ENCODE measurements around the gene SLC48A1. TPM values are rescaled to one million over a fixed set of nuclear protein-coding genes. Genes with fewer than 3 reads are reported as not detected.
A peak's percentile ranks its signal among the peaks of the same experiment; 100 is the strongest.

Gene SLC48A1
- total and polyA plus RNA-seq, 3 experiments from 2014 or later: 9.1 to 11.5 (median 10.9) TPM

DNA sequence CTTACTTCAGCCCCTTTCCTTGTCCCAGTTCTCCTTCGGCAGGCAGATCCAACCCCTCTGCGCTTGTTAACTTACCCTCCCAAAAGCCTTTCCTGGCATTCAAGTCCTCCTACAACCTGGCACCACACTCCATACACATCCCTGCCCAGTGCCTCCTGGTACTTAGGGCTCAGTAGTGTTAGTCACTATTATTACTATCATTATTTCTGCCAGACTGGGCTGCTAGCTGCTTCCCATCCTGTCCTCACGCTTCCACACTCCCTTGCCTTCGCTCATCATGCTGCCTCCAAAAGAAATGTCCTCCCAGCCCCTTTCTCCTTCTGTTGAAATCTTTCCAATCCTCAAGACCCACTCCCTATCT lies 48.3 kb downstream of the SLC48A1 start:
- no peak overlapping the region for H3K27ac ChIP-seq (ENCODE audit: low read depth, low read length)

DNA sequence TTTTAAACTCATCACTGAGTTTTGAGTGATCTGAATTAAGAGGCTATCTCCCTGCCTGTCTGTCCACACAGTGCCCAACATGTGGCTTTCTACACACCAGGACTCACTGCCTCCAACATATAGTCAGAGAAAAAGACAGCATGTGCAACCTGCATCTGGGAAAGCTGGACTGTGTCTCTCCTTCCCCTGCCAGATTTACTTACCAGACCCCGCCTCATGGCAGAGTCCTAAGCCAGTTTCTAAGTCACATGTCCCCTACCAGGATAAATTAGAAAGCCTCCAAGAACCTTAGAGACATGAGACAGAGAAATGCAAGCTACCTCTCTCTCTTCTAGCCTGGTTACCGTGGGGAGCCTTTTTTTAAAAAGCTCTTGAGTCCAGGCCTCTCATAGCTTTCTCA lies 49.4 kb downstream of the SLC48A1 start:
- Mint-ChIP-seq H3K4me1 (peaks cover 76 to 86% (median 85%) of the 10 kb centered on the region in 3 donors), H3K27me3 (peaks cover 0 to 1% of the 10 kb centered on the region in 2 donors), H3K4me3 (peak overlapping the region in 3 of 7 donors; percentile 15 to 91 (median 20)), H3K27ac (peak overlapping the region; percentile 22 to 99 (median 90)), H3K36me3 (peaks cover 0 to 11% (median 0%) of the 10 kb centered on the region in 3 donors), H3K9me3 (no peaks in the 10 kb centered on the region)
- no peaks in the 10 kb centered on the region for H3K27me3 ChIP-seq (ENCODE audit: insufficient read depth, low read length, poor library complexity, severe bottlenecking)
- ChIA-PET CTCF (interaction anchor here (1.5 to 24.2 kb wide), 3 partner anchors 9 to 14 kb away, joined by 6 to 452 read pairs (median 7); no protein-coding TSS in a partner anchor), POLR2A (interaction anchor here (0.8 to 1.3 kb wide), 3 partner anchors 9 to 14 kb away, joined by 3 read pairs; no protein-coding TSS in a partner anchor)
- H3K27ac ChIP-seq (ENCODE audit: low read depth, low read length): no peak overlapping the region
- peaks cover 81% of the 10 kb centered on the region for H3K4me1 ChIP-seq (ENCODE audit: insufficient read depth, low read length)
- no peaks in the 10 kb centered on the region for H3K9me3 ChIP-seq (ENCODE audit: low read length)
- no peak for DNase-seq
- no peaks in the 10 kb centered on the region for H3K36me3 ChIP-seq (ENCODE audit: insufficient read depth, low read length)
- H3K4me3 ChIP-seq (ENCODE audit: low read length): no peak overlapping the region

More for the DNA sequence above, 48.3 kb downstream of the SLC48A1 start:
- Mint-ChIP-seq H3K4me1 (peaks cover 77 to 88% (median 86%) of the 10 kb centered on the region in 3 donors), H3K27me3 (peaks cover 0 to 1% of the 10 kb centered on the region in 2 donors), H3K9me3 (no peaks in the 10 kb centered on the region), H3K27ac (peak overlapping the region in 7 of 8 donors; percentile 28 to 95 (median 79)), H3K4me3 (peak overlapping the region; percentile 51 to 93 (median 90)), H3K36me3 (peaks cover 0 to 11% (median 0%) of the 10 kb centered on the region in 3 donors)
- no peak for DNase-seq
- ChIA-PET CTCF (interaction anchor here (1.1 to 24.2 kb wide), 4 partner anchors 8 to 54 kb away, joined by 3 to 452 read pairs (median 22); no protein-coding TSS in a partner anchor), POLR2A (interaction anchor here (1.3 to 2.0 kb wide), 2 partner anchors 8 to 12 kb away, joined by 3 to 8 read pairs; no protein-coding TSS in a partner anchor)
- Histone ChIP-seq H3K36me3 (ENCODE audit: insufficient read depth, low read length) (no peaks in the 10 kb centered on the region), H3K4me1 (ENCODE audit: insufficient read depth, low read length) (peaks cover 81% of the 10 kb centered on the region), H3K27me3 (ENCODE audit: insufficient read depth, low read length, poor library complexity, severe bottlenecking) (no peaks in the 10 kb centered on the region), H3K9me3 (ENCODE audit: low read length) (no peaks in the 10 kb centered on the region), H3K4me3 (ENCODE audit: low read length) (no peak overlapping the region)

DNA sequence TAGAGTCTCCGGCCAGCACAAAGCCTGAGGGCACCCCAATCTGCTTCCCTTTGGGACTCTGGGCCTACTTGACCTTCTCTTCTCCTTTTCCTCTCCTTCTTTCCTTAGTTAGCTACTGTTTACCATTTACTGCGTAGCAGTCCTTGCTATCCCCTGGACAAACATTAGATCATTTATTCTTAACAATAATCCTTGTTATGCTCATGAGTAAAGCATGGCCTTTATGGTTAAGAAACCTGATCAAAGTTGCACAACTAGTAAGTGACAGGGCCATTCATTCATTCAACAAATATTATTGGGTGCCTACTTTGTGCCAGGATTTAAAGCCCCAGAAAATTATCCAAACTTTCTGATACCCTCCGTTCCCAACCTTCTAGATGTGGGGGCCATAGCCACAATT lies 49.8 kb downstream of the SLC48A1 start:
- no peaks in the 10 kb centered on the region for H3K27me3 ChIP-seq (ENCODE audit: insufficient read depth, low read length, poor library complexity, severe bottlenecking)
- DNase-seq: no peak
- no peak overlapping the region for H3K27ac ChIP-seq (ENCODE audit: low read depth, low read length)
- ChIA-PET POLR2A (interaction anchor here (0.8 kb wide), 1 partner anchor 9 kb away, joined by 3 read pairs; no protein-coding TSS in a partner anchor), CTCF (interaction anchor here (1.5 to 24.2 kb wide), 3 partner anchors 9 to 15 kb away, joined by 6 to 452 read pairs (median 7); no protein-coding TSS in a partner anchor)
- Mint-ChIP-seq H3K27ac (peak overlapping the region; percentile 61 to 99 (median 92)), H3K36me3 (peaks cover 0 to 11% (median 0%) of the 10 kb centered on the region in 3 donors), H3K4me1 (peaks cover 72 to 82% (median 81%) of the 10 kb centered on the region in 3 donors), H3K9me3 (no peaks in the 10 kb centered on the region), H3K4me3 (peak overlapping the region in 2 of 7 donors; percentile 2 to 26), H3K27me3 (peaks cover 0 to 1% of the 10 kb centered on the region in 2 donors)
- peaks cover 78% of the 10 kb centered on the region for H3K4me1 ChIP-seq (ENCODE audit: insufficient read depth, low read length)
- H3K36me3 ChIP-seq (ENCODE audit: insufficient read depth, low read length): no peaks in the 10 kb centered on the region
- no peaks in the 10 kb centered on the region for H3K9me3 ChIP-seq (ENCODE audit: low read length)
- H3K4me3 ChIP-seq (ENCODE audit: low read length): no peak overlapping the region

DNA sequence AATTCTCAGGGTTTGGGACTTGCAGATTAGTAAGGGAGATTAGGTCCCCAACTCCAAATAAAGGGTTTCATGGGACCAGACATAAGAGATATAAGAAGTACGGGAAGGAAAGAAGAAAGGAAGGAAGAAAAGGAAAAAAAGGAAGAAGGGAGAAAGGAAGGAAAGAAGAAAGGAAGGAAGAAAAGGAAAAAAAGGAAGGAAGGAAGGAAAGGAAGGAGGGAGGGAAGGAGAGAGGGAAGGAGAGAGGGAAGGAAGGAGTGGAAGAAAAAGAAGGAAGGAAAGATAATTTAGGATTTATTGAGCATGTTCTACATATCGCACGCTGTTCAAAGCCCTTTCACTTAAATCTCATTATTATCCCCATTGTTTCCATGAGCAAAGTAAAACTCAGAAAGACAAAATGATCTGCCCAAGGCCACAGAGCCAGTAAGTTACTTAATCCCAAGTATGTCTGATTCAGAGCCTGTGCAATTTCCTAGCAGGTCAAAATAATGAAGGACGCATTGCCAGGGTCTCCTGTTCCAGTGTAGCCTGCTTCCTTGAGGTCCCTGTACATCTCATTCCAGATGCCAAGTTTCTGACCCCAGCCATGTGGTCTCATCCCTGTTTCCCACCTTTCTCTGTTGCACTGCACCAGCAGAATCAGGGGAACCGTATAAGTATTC lies 50.5 kb downstream of the SLC48A1 start:
- H3K36me3 Mint-ChIP-seq: peaks cover 0 to 7% (median 0%) of the 10 kb centered on the region in 3 donors
- Histone ChIP-seq H3K27ac (ENCODE audit: low read depth, low read length) (no peak overlapping the region), H3K9me3 (ENCODE audit: low read length) (no peaks in the 10 kb centered on the region), H3K27me3 (ENCODE audit: insufficient read depth, low read length, poor library complexity, severe bottlenecking) (no peaks in the 10 kb centered on the region), H3K36me3 (ENCODE audit: insufficient read depth, low read length) (no peaks in the 10 kb centered on the region), H3K4me3 (ENCODE audit: low read length) (no peak overlapping the region), H3K4me1 (ENCODE audit: insufficient read depth, low read length) (peaks cover 78% of the 10 kb centered on the region)
- peak overlapping the region in 6 of 7 donors; percentile 26 to 82 (median 76) for H3K4me3 Mint-ChIP-seq
- DNase-seq: no peak
- H3K9me3 Mint-ChIP-seq: no peaks in the 10 kb centered on the region
- POLR2A ChIA-PET: interaction anchor here (0.8 to 1.1 kb wide), 3 partner anchors 8 to 16 kb away, joined by 3 to 4 read pairs (median 3); no protein-coding TSS in a partner anchor
- H3K27ac Mint-ChIP-seq: peak overlapping the region; percentile 89 to 99 (median 96)
- peaks cover 69 to 81% (median 81%) of the 10 kb centered on the region in 3 donors for H3K4me1 Mint-ChIP-seq
- CTCF ChIA-PET: interaction anchor here (24.2 kb wide), 1 partner anchor 11 kb away, joined by 452 read pairs; no protein-coding TSS in a partner anchor
- H3K27me3 Mint-ChIP-seq: peaks cover 0 to 1% of the 10 kb centered on the region in 2 donors

DNA sequence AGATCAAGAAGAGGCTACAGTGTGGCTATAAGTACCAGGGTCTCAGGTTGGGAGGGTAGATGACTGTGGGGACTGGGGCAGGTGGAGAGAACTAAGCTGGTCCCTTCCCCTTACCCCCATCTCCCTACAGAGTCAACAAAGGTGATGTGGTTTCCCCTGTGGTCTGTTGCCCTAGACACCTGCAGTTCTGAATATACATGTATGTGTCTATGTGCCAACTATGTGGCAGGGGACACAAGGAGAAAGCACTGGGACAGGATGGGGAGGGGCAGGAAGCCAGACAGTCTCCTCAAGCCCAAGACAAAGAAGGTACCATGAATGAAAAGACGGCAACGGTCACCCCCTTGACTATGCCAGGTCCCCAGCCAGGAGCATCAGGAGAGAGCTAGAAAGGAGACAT lies 51.2 kb downstream of the SLC48A1 start:
- H3K27ac ChIP-seq (ENCODE audit: low read depth, low read length): peak overlapping the region; percentile 39
- Mint-ChIP-seq H3K4me1 (peaks cover 71 to 82% (median 80%) of the 10 kb centered on the region in 3 donors), H3K36me3 (peaks cover 0 to 3% (median 0%) of the 10 kb centered on the region in 3 donors), H3K27me3 (peaks cover 0 to 1% of the 10 kb centered on the region in 2 donors), H3K27ac (peak overlapping the region; percentile 89 to 99 (median 96)), H3K9me3 (no peaks in the 10 kb centered on the region), H3K4me3 (peak overlapping the region; percentile 26 to 82 (median 77))
- ChIA-PET POLR2A (interaction anchor here (0.6 to 1.5 kb wide), 5 partner anchors 9 to 117 kb away, joined by 3 to 7 read pairs (median 3); no protein-coding TSS in a partner anchor), CTCF (interaction anchor here (0.8 to 1.6 kb wide), 4 partner anchors 10 to 109 kb away, joined by 4 to 6 read pairs (median 5); no protein-coding TSS in a partner anchor)
- H3K9me3 ChIP-seq (ENCODE audit: low read length): no peaks in the 10 kb centered on the region
- H3K4me3 ChIP-seq (ENCODE audit: low read length): peak overlapping the region; percentile 18
- no peaks in the 10 kb centered on the region for H3K36me3 ChIP-seq (ENCODE audit: insufficient read depth, low read length)
- no peaks in the 10 kb centered on the region for H3K27me3 ChIP-seq (ENCODE audit: insufficient read depth, low read length, poor library complexity, severe bottlenecking)
- H3K4me1 ChIP-seq (ENCODE audit: insufficient read depth, low read length): peaks cover 81% of the 10 kb centered on the region
- peak in 3 of 5 donors; percentile 49 to 76 (median 64) for DNase-seq

DNA sequence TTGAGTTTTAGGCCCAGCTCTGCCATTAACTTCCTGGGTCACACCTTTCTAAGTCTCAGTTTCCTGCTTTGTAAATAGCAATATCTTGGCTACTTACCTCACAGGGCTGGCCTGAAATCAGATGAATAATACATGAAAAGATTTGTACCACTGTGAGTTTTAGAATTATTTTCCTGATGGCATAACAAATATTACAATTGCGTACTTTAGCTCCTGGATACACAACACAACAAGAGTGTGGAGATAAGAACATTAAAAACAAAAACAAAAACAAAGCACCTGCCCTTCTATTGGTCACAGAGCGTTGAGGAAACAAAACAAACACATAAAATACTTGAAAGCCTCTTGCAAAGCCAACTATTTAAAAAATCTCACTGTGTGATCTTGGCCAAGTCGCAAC lies 51.6 kb downstream of the SLC48A1 start:
- H3K36me3 ChIP-seq (ENCODE audit: insufficient read depth, low read length): no peaks in the 10 kb centered on the region
- peaks cover 0 to 3% (median 0%) of the 10 kb centered on the region in 3 donors for H3K36me3 Mint-ChIP-seq
- no peaks in the 10 kb centered on the region for H3K9me3 ChIP-seq (ENCODE audit: low read length)
- H3K27me3 ChIP-seq (ENCODE audit: insufficient read depth, low read length, poor library complexity, severe bottlenecking): no peaks in the 10 kb centered on the region
- H3K4me1 ChIP-seq (ENCODE audit: insufficient read depth, low read length): peaks cover 85% of the 10 kb centered on the region
- ChIA-PET POLR2A (interaction anchor here (0.6 to 1.5 kb wide), 5 partner anchors 8 to 118 kb away, joined by 3 to 7 read pairs (median 3); no protein-coding TSS in a partner anchor), CTCF (interaction anchor here (0.8 to 1.7 kb wide), 5 partner anchors 11 to 109 kb away, joined by 4 to 6 read pairs (median 5); no protein-coding TSS in a partner anchor)
- peak overlapping the region; percentile 89 to 99 (median 96) for H3K27ac Mint-ChIP-seq
- H3K27me3 Mint-ChIP-seq: peaks cover 0 to 1% of the 10 kb centered on the region in 2 donors
- H3K27ac ChIP-seq (ENCODE audit: low read depth, low read length): peak overlapping the region; percentile 39
- no peak for DNase-seq
- H3K9me3 Mint-ChIP-seq: no peaks in the 10 kb centered on the region
- H3K4me3 Mint-ChIP-seq: peak overlapping the region; percentile 26 to 82 (median 77)
- H3K4me3 ChIP-seq (ENCODE audit: low read length): peak overlapping the region; percentile 18
- peaks cover 73 to 85% (median 85%) of the 10 kb centered on the region in 3 donors for H3K4me1 Mint-ChIP-seq

DNA sequence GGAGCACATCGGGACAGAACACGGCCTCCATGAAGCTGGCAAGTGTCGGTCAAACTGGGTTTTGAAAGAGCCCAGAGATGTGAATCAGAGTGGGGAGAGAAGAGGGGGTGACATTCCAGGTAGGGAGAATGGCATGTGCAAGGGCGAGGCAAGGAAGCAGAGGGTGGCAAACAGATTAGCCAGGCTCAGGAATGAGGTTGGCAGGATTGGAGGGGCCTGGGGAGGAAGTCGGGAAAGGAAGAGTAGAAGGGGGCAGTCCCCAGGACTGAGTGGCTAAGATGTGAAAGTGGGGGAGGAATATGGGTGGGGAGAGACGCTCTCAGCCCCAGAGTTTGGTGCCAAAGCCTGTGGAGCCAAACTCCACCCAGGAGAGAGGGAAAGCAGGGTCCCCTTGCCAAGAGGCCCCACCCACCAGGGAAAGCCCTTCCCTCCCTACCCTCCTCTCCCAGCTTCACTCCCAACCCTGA lies 52.2 kb downstream of the SLC48A1 start:
- H3K27ac Mint-ChIP-seq: peak overlapping the region in 7 of 8 donors; percentile 89 to 99 (median 96)
- H3K36me3 ChIP-seq (ENCODE audit: insufficient read depth, low read length): no peaks in the 10 kb centered on the region
- H3K4me1 ChIP-seq (ENCODE audit: insufficient read depth, low read length): peaks cover 89% of the 10 kb centered on the region
- no peaks in the 10 kb centered on the region for H3K9me3 ChIP-seq (ENCODE audit: low read length)
- H3K4me3 ChIP-seq (ENCODE audit: low read length): peak overlapping the region; percentile 18
- DNase-seq: no peak
- H3K27me3 ChIP-seq (ENCODE audit: insufficient read depth, low read length, poor library complexity, severe bottlenecking): no peaks in the 10 kb centered on the region
- CTCF ChIA-PET: interaction anchor here (1.1 to 1.7 kb wide), 4 partner anchors 12 to 110 kb away, joined by 5 to 6 read pairs (median 6); no protein-coding TSS in a partner anchor
- H3K36me3 Mint-ChIP-seq: peaks cover 0 to 2% (median 0%) of the 10 kb centered on the region in 3 donors
- H3K27ac ChIP-seq (ENCODE audit: low read depth, low read length): no peak overlapping the region
- POLR2A ChIA-PET: interaction anchor here (1.5 kb wide), 1 partner anchor 13 kb away, joined by 7 read pairs; no protein-coding TSS in a partner anchor
- no peaks in the 10 kb centered on the region for H3K9me3 Mint-ChIP-seq
- peaks cover 0 to 1% of the 10 kb centered on the region in 2 donors for H3K27me3 Mint-ChIP-seq
- H3K4me3 Mint-ChIP-seq: peak overlapping the region in 5 of 7 donors; percentile 56 to 82 (median 77)
- H3K4me1 Mint-ChIP-seq: peaks cover 72 to 83% (median 83%) of the 10 kb centered on the region in 3 donors
